ENCODE measurements around the gene GPR22.

GPR22 gene

GRCh38 chr7:107479303-107479702, 9.4 kb downstream of the GPR22 start:
- DNase-seq = no peak

GRCh38 chr7:107480932-107481331, 11.1 kb downstream of the GPR22 start:
- DNase-seq = no peak

DNA sequence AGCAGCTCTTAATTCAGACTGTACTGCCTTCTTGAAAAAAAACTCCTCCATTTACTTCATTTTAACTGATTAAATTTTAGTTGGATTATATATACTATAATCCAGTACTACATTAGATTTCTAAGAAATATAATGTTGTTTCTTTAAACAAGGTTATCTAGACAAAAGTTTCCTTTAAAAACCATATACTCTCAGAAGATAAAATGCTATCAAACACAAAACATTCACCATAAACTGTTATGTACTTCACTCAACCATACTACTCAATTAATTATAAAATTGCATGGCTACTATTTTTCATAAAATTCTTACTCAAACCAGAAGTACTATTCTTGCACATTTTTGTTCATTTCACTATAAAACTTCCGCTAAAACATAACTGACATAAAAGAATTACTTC, 12.7 kb downstream of the GPR22 start:
- DNase-seq = no peak

GRCh38 chr7:107486041-107486440, 16.2 kb downstream of the GPR22 start:
- no peak for DNase-seq

GRCh38 chr7:107492875-107493274, 23.0 kb downstream of the GPR22 start:
- no peak for DNase-seq

DNA sequence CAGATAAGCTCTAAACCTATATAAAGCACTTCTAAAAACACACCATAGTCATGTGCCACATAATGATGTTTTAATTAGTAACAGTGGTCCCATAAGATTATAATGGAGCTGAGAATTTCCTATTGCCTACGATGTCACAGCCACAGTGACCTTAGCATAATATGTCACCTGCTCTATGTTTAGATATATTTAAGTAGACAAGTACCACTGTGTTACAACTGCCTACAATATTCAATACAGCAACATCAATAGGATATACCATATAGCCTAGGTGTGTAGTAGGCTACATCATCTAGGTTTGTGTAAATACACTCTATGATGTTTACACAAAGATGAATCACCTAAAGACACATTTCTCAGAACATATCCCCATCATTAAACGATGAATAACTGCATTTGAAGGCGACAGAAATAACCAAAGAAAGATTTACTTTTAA, 24.5 kb downstream of the GPR22 start:
- DNase-seq = no peak

GRCh38 chr7:107494884-107495283, 25.0 kb downstream of the GPR22 start:
- no peak for DNase-seq

DNA sequence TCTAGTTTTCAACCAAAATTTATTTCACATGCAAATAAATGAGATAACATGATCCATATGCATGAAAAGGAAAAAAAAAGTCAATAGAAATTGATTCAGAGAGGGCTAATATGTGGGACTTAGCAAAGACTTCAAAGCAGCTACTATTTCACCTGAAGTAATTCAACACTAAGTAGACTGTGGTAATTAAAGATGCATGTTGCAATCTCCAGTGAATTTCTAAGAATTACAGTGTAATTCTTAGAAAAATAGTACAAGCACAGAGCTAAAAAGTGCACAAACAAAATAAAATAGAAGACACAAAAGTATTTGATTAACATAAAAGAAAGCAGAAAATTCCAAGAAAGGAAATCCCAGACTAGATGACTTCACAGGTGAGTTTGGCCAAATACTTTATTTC, 25.7 kb downstream of the GPR22 start:
- no peak for DNase-seq

GRCh38 chr7:107499731-107500130, 29.9 kb downstream of the GPR22 start:
- no peak for DNase-seq

- DNase-seq = peak; percentile 60
These were observed 31.7 kb downstream of the GPR22 start for GRCh38 chr7:107501593-107501992.

DNA sequence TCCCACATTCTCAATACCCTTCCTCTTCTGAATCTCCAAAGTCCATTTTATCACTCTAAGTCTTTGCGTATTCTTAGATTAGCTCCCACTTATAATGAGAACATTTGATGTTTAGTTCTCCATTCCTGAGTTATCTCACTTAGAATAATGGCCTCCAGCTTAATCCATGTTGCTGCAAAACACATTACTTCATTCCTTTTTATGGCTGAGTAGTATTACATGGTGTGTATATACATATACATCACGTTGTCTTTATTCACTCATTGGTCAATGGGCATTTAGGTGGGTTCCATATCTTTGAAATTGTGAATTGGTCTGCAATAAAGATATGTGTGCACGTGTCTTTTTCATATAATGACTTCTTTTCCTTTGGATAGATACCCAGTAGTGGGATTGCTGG, 32.3 kb downstream of the GPR22 start:
- DNase-seq = no peak

- no peak for DNase-seq
These were observed 32.9 kb downstream of the GPR22 start for GRCh38 chr7:107502797-107503196.

GRCh38 chr7:107503687-107504086, 33.8 kb downstream of the GPR22 start:
- DNase-seq = no peak

DNA sequence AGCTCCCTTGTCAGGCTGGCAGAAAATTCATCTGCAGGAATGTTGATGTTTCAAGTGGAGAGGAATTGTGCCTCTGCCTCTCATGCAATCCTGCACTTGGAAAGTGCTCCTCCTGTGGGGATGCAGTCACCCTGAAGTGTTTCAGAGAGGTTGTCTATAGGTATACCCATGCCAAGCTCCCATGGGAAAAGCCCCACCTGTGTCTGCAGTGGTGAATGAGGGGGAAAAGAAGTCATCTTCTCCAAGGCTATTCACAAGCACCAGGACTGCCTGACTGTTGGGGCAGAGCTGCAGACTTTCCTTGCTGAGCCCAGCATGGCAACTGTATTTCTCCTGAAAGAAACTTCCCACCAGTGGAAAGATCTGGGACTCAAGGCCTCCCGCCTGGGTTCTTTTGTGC, 35.5 kb downstream of the GPR22 start:
- DNase-seq = no peak

DNA sequence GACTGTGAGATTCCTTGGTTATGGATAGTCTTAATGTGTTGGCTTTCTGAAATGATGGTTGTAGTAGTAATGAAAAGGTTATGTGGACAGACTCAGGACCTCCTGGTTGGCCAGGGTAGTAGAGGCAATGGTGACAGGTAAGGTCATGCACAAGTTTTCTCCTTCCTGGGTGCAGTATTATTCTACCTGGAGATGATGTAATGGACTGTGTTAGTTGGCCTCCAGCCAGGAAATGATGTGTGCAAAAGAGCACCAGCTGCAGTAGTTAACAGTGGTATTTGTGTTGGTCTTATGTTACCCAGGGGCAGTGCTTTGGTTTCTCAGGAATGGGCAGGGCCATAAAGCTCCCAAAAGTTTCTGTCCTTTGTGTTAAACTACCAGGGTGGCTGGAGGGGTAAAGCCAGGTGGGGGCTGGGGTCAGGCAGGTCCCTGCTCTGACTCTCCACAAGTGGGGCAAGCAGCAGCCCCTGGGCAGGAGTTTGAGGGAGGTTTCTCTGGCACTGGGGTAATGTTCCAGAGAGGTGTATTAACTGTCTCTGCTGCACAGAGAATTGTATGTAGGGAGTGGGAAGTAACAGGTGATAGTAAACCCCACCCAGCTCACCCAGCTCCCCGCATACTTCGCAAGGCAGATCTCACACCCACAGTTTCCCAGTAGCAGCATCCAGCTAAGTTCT, 36.3 kb downstream of the GPR22 start:
- peak; percentile 4 for DNase-seq

- DNase-seq = no peak
These were observed 37.0 kb downstream of the GPR22 start for GRCh38 chr7:107506674-107507339.

Measured in NCI-H82 (cell line).